Measurements from ENCODE around the gene ZNF592.

- TF ChIP-seq CTCF (IDR thresholded peaks at IDR 0.05) (no peak), POLR2A (IDR thresholded peaks at IDR 0.05) (no peak)
Measured at GRCh38 chr15:84766461-84767035, 18.2 kb downstream of the ZNF592 start.
